ENCODE measurements around the gene EIF5. TPM values are rescaled to one million over a fixed set of nuclear protein-coding genes. Genes with fewer than 3 reads are reported as not detected.

Gene EIF5
- total and polyA plus RNA-seq, 11 donors = 38.1 to 304 (median 255) TPM

DNA sequence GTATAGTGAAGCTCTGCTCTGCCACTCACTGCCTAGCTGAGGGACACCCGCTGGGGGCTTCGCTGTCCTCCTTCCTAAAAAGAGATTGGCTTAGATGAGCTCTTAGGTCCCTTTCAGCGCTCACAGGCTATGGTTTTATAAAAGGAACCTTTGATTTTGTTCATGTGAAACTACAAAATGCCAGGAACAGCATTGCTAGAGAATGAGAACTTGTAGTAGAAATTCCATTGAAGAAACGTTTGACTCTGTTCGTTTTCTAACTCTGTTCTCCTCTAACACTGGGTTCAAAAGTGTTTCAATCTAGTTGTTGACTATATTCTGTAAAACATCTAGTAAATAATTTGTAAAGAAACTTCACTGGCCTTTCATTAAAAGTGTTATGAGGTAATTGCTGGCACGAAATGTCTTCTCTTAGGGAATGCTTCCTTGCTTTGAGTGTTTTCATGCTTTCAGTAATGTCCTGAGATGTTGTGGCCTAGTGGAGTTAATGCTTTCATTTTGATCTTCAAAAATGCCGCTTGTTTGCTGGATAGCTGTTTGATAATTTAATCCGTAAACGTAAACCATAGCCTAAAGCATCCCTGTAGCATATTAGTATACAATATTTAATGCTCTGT, 52.8 kb downstream of the EIF5 start:
- Histone ChIP-seq H3K27me3 (no peaks in the 10 kb centered on the region), H3K36me3 (no peaks in the 10 kb centered on the region), H3K9me3 (no peaks in the 10 kb centered on the region), H3K4me3 (peak overlapping the region; percentile 77 to 99 (median 94)), H3K4me1 (peaks cover 7 to 47% (median 36%) of the 10 kb centered on the region in 12 donors), H3K27ac (peak overlapping the region; percentile 93 to 100 (median 98))
- intact Hi-C loops (cut with DNase I) = loop anchor here in 5 of 10 donors (5.0 to 10.0 kb wide), 3 partner anchors 50 to 55 kb away; partner anchors contain the start of gene EIF5 (in 4 of the 5)
- TF ChIP-seq POLR2A (IDR thresholded peaks at IDR 0.05) = no peak
- TF ChIP-seq, protein P1, sequence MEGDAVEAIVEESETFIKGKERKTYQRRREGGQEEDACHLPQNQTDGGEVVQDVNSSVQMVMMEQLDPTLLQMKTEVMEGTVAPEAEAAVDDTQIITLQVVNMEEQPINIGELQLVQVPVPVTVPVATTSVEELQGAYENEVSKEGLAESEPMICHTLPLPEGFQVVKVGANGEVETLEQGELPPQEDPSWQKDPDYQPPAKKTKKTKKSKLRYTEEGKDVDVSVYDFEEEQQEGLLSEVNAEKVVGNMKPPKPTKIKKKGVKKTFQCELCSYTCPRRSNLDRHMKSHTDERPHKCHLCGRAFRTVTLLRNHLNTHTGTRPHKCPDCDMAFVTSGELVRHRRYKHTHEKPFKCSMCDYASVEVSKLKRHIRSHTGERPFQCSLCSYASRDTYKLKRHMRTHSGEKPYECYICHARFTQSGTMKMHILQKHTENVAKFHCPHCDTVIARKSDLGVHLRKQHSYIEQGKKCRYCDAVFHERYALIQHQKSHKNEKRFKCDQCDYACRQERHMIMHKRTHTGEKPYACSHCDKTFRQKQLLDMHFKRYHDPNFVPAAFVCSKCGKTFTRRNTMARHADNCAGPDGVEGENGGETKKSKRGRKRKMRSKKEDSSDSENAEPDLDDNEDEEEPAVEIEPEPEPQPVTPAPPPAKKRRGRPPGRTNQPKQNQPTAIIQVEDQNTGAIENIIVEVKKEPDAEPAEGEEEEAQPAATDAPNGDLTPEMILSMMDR (IDR thresholded peaks at IDR 0.05) = no peak
- WGBS, 4 donors = 6 to 9% (median 8%) methylated on average over 9 of the region's 9 CpGs
- ATAC-seq = no peak
- DNase-seq = no peak

GRCh38 chr14:103388664-103389063, 54.6 kb downstream of the EIF5 start:
- TF ChIP-seq, protein P1 (IDR thresholded peaks at IDR 0.05) = no peak
- no peak for TF ChIP-seq POLR2A (IDR thresholded peaks at IDR 0.05)
- WGBS, 4 donors = 96 to 100% (median 99%) methylated on average over 1 of the region's 1 CpG
- DNase-seq (no peak), ATAC-seq (no peak)
- H3K36me3 ChIP-seq = no peaks in the 10 kb centered on the region
- no peak overlapping the region for H3K4me3 ChIP-seq
- peaks cover 7 to 63% (median 52%) of the 10 kb centered on the region in 12 donors for H3K4me1 ChIP-seq
- no peaks in the 10 kb centered on the region for H3K27me3 ChIP-seq
- no peaks in the 10 kb centered on the region for H3K9me3 ChIP-seq
- intact Hi-C loops (cut with DNase I) = loop anchor here in 5 of 10 donors (5.0 to 10.0 kb wide), 3 partner anchors 51 to 56 kb away; partner anchors contain the start of gene EIF5 (in 4 of the 5)
- H3K27ac ChIP-seq = peak overlapping the region in 1 of 12 donors; percentile 99

- Histone ChIP-seq H3K27me3 (no peaks in the 10 kb centered on the region), H3K27ac (peak overlapping the region in 1 of 12 donors; percentile 27), H3K4me3 (no peak overlapping the region), H3K9me3 (no peaks in the 10 kb centered on the region), H3K36me3 (no peaks in the 10 kb centered on the region), H3K4me1 (peaks cover 10 to 76% (median 69%) of the 10 kb centered on the region in 12 donors)
- peak in 1 of 5 donors; percentile 2 for DNase-seq
- whole genome bisulfite sequencing, 4 donors = 83 to 88% (median 86%) methylated on average over 4 of the region's 4 CpGs
- ATAC-seq = no peak
- TF ChIP-seq POLR2A (IDR thresholded peaks at IDR 0.05) = no peak
- TF ChIP-seq, protein P1 (IDR thresholded peaks at IDR 0.05) = no peak
- intact Hi-C loops (cut with DNase I) = loop anchor here in 7 of 10 donors (5.0 to 10.0 kb wide), 5 partner anchors 37 to 104 kb away; no protein-coding TSS in a partner anchor
These were observed 56.6 kb downstream of the EIF5 start for GRCh38 chr14:103390605-103391004.

DNA sequence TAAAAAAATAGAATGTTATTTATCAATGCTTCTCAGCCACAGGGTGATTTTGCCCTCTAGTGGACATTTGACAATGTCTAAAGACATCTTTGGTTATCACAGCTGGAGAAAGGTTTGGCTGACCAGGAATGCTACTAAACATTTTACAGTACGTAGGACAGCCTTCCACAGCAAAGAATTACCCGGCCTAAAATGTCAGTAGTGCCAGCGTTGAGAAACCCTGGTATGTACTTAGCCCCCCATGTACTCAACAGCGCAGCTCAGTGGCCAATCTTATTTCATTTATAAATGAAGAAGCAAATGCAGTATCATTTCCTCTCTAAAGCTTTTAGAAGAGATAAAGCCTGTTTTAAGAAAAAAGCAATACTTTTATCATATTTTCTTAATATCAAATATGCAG, 57.0 kb downstream of the EIF5 start:
- no peaks in the 10 kb centered on the region for H3K36me3 ChIP-seq
- intact Hi-C loops (cut with DNase I) = loop anchor here in 7 of 10 donors (5.0 to 10.0 kb wide), 5 partner anchors 36 to 104 kb away; no protein-coding TSS in a partner anchor
- WGBS, 4 donors = 11 to 16% (median 13%) methylated on average over 4 of the region's 4 CpGs
- peaks cover 10 to 80% (median 73%) of the 10 kb centered on the region in 12 donors for H3K4me1 ChIP-seq
- H3K27ac ChIP-seq = peak overlapping the region in 1 of 12 donors; percentile 27
- no peaks in the 10 kb centered on the region for H3K9me3 ChIP-seq
- TF ChIP-seq POLR2A (IDR thresholded peaks at IDR 0.05) = no peak
- TF ChIP-seq, protein P1 (IDR thresholded peaks at IDR 0.05) = peak; percentile 30 to 76 (median 56)
- no peak overlapping the region for H3K4me3 ChIP-seq
- DNase-seq (peak in 1 of 5 donors; percentile 19), ATAC-seq (peak in 3 of 4 donors; percentile 7 to 24 (median 17))
- no peaks in the 10 kb centered on the region for H3K27me3 ChIP-seq

Data from heart left ventricle (tissue), 16 donors.